ENCODE results near the gene PRKCB.

DNA sequence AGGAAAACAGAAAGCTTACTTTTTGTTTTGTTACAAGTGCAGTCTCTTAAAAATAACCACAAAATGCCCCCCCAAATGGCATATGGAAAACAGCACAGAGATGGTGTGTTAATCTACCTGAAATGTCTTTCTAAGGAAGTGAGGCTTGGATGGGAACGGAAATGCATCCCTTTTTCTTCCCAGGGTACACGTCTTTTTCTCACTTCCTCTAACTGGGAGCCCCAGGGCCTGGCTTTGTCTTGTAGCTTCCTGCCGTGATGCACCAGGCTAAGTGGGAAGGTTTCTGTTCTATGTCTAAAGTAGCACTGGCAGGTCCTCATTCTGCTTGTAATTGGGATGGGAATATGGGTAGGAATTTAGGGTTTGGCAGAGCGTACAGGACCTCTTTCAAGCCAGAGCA, 367.9 kb downstream of the PRKCB start:
- TF ChIP-seq, protein P1, sequence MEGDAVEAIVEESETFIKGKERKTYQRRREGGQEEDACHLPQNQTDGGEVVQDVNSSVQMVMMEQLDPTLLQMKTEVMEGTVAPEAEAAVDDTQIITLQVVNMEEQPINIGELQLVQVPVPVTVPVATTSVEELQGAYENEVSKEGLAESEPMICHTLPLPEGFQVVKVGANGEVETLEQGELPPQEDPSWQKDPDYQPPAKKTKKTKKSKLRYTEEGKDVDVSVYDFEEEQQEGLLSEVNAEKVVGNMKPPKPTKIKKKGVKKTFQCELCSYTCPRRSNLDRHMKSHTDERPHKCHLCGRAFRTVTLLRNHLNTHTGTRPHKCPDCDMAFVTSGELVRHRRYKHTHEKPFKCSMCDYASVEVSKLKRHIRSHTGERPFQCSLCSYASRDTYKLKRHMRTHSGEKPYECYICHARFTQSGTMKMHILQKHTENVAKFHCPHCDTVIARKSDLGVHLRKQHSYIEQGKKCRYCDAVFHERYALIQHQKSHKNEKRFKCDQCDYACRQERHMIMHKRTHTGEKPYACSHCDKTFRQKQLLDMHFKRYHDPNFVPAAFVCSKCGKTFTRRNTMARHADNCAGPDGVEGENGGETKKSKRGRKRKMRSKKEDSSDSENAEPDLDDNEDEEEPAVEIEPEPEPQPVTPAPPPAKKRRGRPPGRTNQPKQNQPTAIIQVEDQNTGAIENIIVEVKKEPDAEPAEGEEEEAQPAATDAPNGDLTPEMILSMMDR (IDR thresholded peaks at IDR 0.05): no peak
- no peak for TF ChIP-seq POLR2A (IDR thresholded peaks at IDR 0.05)
